GM21515 (cell line): ENCODE data around the gene REG1A.

Experiments used
- ATAC-seq: cut with Tn5 transposase; IDR thresholded peaks from one replicate; pipeline ENCODE4 v1.9.1; 2021; ENCODE audit not compliant: unreplicated experiment

Gene REG1A, protein sequence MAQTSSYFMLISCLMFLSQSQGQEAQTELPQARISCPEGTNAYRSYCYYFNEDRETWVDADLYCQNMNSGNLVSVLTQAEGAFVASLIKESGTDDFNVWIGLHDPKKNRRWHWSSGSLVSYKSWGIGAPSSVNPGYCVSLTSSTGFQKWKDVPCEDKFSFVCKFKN

GRCh38 chr2:79120194-79120713 is at the start of gene REG1A:
Gene REG1A, plus strand, starts transcription at chr2:79120488. Its CDS starts 374 bp downstream, at chr2:79120862.
- no peak for ATAC-seq

- ATAC-seq, result no peak
These were observed 49.2 kb upstream of the REG1A start for GRCh38 chr2:79071078-79071477.

DNA sequence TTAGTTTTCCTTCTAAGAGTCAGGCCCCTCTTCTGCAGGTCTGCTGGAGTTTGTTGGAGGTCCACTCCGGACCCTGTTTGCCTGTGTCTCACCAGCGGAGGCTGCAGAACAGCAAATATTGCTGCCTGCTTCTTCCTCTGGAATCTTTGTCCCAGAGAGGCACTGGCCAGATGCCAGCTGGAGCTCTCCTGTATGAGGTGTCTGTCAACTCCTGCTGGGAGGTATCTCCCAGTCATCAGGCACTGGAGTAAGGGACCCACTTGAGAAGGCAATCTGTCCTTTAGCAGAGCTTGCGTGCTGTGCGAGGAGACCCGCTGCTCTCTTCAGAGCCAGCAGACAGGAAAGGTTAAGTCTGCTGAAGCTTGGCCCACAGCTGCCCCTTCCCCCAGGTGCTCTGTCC is 37.3 kb upstream of the REG1A start:
- no peak for ATAC-seq

- ATAC-seq, result no peak
These were observed 36.6 kb upstream of the REG1A start for GRCh38 chr2:79083597-79084251.

GRCh38 chr2:79084495-79085135 is 35.7 kb upstream of the REG1A start:
- no peak for ATAC-seq

GRCh38 chr2:79085382-79085781 is 34.9 kb upstream of the REG1A start:
- ATAC-seq, result no peak

DNA sequence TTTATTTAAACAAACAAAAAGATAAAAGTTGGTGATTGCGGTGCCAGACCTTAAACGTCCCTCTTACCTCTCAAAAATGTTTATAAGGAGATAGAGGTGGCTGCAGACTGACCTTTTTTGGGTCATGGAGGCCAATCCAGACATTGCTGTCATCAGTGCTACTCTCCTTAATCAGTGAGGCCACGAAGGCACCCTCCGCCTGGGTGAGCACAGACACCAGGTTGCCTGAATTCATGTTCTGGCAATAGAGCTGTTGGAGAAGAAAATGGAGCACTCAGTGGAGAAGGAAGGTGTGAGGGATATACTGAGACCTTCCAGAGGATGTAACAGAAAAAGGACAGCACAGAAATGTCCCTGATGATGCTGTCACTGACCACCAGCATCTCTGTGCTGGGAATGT is 34.0 kb upstream of the REG1A start:
- ATAC-seq, result no peak

- no peak for ATAC-seq
These were observed 32.4 kb upstream of the REG1A start, which contains the start of gene REG1B for GRCh38 chr2:79087785-79088364. Gene REG1B, minus strand, starts transcription at chr2:79087993. Its CDS starts 381 bp downstream, at chr2:79087612.

GRCh38 chr2:79090693-79091092 is 29.6 kb upstream of the REG1A start:
- ATAC-seq, result no peak

GRCh38 chr2:79097843-79098242 is 22.4 kb upstream of the REG1A start:
- ATAC-seq, result no peak

- no peak for ATAC-seq
These were observed 21.1 kb upstream of the REG1A start for GRCh38 chr2:79099140-79099686.

- no peak for ATAC-seq
These were observed 20.0 kb upstream of the REG1A start for GRCh38 chr2:79100285-79100684.

GRCh38 chr2:79101024-79101423 is 19.3 kb upstream of the REG1A start:
- no peak for ATAC-seq

GRCh38 chr2:79103214-79103613 is 17.1 kb upstream of the REG1A start:
- ATAC-seq, result no peak

- no peak for ATAC-seq
These were observed 15.0 kb upstream of the REG1A start for GRCh38 chr2:79105259-79105658.

DNA sequence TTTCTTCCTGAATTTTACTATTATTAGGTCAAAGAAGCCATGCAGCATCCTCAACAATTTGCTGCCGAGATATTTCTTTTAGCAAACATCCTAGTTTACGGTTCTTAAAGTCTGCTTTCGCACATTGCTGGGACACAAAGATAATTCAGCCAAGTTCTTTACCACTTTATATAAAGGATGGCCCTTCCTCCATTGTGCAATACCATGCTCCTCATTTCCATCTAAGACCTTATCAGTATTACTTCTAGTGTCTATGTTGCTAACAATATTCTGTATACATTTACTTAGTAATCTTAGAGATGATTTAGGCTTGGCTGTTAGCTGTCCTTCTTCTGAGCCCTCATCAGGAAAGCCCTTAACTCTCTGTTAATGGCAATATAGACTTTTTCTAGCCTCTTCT is 8.0 kb upstream of the REG1A start:
- no peak for ATAC-seq

DNA sequence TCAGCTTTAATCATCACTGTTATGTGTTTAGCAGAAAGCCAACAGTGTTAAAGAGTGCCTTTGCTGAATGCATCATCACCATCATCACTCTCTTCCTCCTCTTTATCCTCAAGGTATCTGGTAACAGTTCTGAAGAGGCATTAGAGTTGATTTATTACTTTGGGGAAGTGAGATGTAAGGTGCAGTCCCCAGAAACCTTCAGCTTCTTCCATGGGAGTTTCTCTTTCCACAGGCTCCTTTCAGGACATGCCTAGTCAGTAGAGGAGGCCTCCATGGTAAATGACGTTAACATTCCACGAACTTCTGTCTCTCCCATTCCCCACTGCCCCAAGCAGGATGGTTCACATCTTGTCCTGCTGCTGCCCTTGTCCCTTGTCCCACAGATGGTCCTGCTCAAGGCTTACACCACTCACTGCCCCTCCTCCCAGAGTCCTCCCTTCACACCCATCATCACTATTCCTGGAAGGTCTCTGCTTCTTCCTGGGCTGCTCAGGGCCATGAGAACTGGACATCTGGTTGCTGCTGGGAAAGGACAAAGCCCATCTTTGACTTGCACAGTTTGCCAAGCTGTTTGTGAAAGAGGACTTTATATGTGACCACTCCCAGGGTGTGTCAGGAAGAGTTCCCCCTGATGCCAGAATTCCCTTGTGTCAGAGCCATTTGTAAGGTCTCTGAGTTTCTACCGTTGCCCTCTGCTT is 5.3 kb upstream of the REG1A start:
- no peak for ATAC-seq

- ATAC-seq, result no peak
These were observed 3.0 kb upstream of the REG1A start for GRCh38 chr2:79116997-79117928.

- ATAC-seq, result no peak
These were observed 2.4 kb downstream of the REG1A start for GRCh38 chr2:79122676-79123075.
